K562 (cell line): ENCODE measurements around the gene ZFYVE28. TPM values are rescaled to one million over a fixed set of nuclear protein-coding genes. Genes with fewer than 3 reads are reported as not detected.

ENCODE experiments used
- C11orf30 ChIP-seq: fragments of 450-650 bp; IDR thresholded peaks from 2 replicates; pipeline ENCODE4 v1.6.1; 2016; ENCODE audit warnings: low read depth, mild to moderate bottlenecking
- DMBX1 ChIP-seq: fragments of 250-450 bp; sonication (Bioruptor Pico); IDR thresholded peaks from 2 replicates; pipeline ENCODE4 v1.8.0; 2022; ENCODE audit warnings: inconsistent platforms, mild to moderate bottlenecking, moderate library complexity, borderline replicate concordance
- JUN ChIP-seq, 2 experiments: sonication (generic) in 1 of 2; formaldehyde crosslinking in 1 of 2; IDR thresholded peaks; 2 replicates each; pipeline versions ENCODE4 v1.6.1 to v1.8.0; 2012 to 2022; ENCODE audit warnings: borderline replicate concordance in 2 of 2, mild to moderate bottlenecking in 2 of 2, improper control_type of control experiment in 1 of 2, low read depth in 1 of 2, low read length in 1 of 2, missing genetic modification reagents in 1 of 2
- LCOR ChIP-seq: sonication (generic); formaldehyde crosslinking; IDR thresholded peaks from 2 replicates; pipeline ENCODE4 v1.8.0; 2022; ENCODE audit warnings: mild to moderate bottlenecking, missing genetic modification reagents
- MBD2 ChIP-seq: sonication (generic); IDR thresholded peaks from 2 replicates; pipeline ENCODE4 v1.6.1; 2016; ENCODE audit warnings: low read depth, borderline replicate concordance
- MTA3 ChIP-seq: fragments of 450-650 bp; formaldehyde crosslinking; IDR thresholded peaks from 2 replicates; pipeline ENCODE4 v1.6.1; 2017; ENCODE audit warnings: mild to moderate bottlenecking, borderline replicate concordance
- NCOA6 ChIP-seq: fragments of 450-650 bp; IDR thresholded peaks from 2 replicates; pipeline ENCODE4 v1.6.1; 2017; ENCODE audit warnings: mild to moderate bottlenecking
- PHF21A ChIP-seq: fragments of 450-650 bp; IDR thresholded peaks from 2 replicates; pipeline ENCODE4 v1.6.1; 2017; ENCODE audit warnings: low read depth, borderline replicate concordance
- POLR2B ChIP-seq: fragments of 450-650 bp; IDR thresholded peaks from 2 replicates; pipeline ENCODE4 v1.6.1; 2018; ENCODE audit warnings: low read depth; ENCODE audit not compliant: partially characterized antibody
- RERE ChIP-seq: sonication (generic); formaldehyde crosslinking; IDR thresholded peaks from 2 replicates; pipeline ENCODE4 v1.8.0; 2023; ENCODE audit warnings: missing genetic modification reagents, mild to moderate bottlenecking, borderline replicate concordance
- SMAD3 ChIP-seq: fragments of 450-650 bp; formaldehyde crosslinking; conservative IDR thresholded peaks from 2 replicates; pipeline ENCODE4 v1.4.0; 2020; ENCODE audit warnings: mild to moderate bottlenecking
- SREBF2 ChIP-seq: sonication (generic); formaldehyde crosslinking; IDR thresholded peaks from 2 replicates; pipeline ENCODE4 v1.4.0; 2020; ENCODE audit warnings: mild to moderate bottlenecking, missing genetic modification reagents
- ZBTB12 ChIP-seq: fragments of 250-450 bp; sonication (Bioruptor Pico); IDR thresholded peaks from 2 replicates; pipeline ENCODE4 v1.4.0; 2020
- ZNF140 ChIP-seq: fragments of 250-450 bp; sonication (Bioruptor Pico); IDR thresholded peaks from 2 replicates; pipeline ENCODE4 v1.8.0; 2021; ENCODE audit warnings: moderate library complexity, mild to moderate bottlenecking, inconsistent platforms
- ZNF253 ChIP-seq: fragments of 250-450 bp; sonication (Bioruptor Pico); conservative IDR thresholded peaks from 2 replicates; pipeline ENCODE4 v1.6.1; 2021; ENCODE audit warnings: mild to moderate bottlenecking
- ZNF354B ChIP-seq: fragments of 250-450 bp; sonication (Bioruptor Pico); IDR thresholded peaks from 2 replicates; pipeline ENCODE4 v1.4.0; 2020
- ZNF41 ChIP-seq: fragments of 250-450 bp; sonication (Bioruptor Pico); conservative IDR thresholded peaks from 2 replicates; pipeline ENCODE4 v1.4.0; 2020; ENCODE audit warnings: mild to moderate bottlenecking
- ZNF584 ChIP-seq: fragments of 200-800 bp; sonication (Bioruptor generic); IDR thresholded peaks from 2 replicates; pipeline ENCODE4 v1.6.1; 2016; ENCODE audit warnings: low read depth, mild to moderate bottlenecking, missing genetic modification characterization, missing compliant biosample characterization
- ZSCAN29 ChIP-seq: fragments of 450-650 bp; IDR thresholded peaks from 2 replicates; pipeline ENCODE4 v1.6.1; 2017
- polyA plus RNA-seq, 8 experiments: library from polyadenylated mRNA; depleted of rRNA in 4 of 8; stranded (reverse) in 5 of 8; unstranded in 3 of 8; fragments of >200 nt; fragmentation: Nextera tagmentation in 2 of 8; fragmentation: Illumina TruSeq in 1 of 8; extraction: Ambion mirVana in 2 of 8; extraction: Trizol in 1 of 8; gene quantifications; 2 replicates each; pipeline versions ENCODE4 v1.2.1 to v1.2.3, GENCODE V29; 2011 to 2014; ENCODE audit warnings: inconsistent platforms in 1 of 8, missing spikeins in 1 of 8
- total RNA-seq, 7 experiments: library from RNA; depleted of rRNA in 6 of 7; stranded (reverse); fragments of >200 nt in 6 of 7; fragmentation: Illumina TruSeq in 2 of 7; extraction: Trizol in 2 of 7; gene quantifications; 2 replicates each; pipeline versions ENCODE4 v1.2.1 to v1.2.3, GENCODE V29; 2011 to 2021; ENCODE audit warnings: low replicate concordance in 1 of 7
- TF ChIP-seq, protein P1 (sequence below), 2 experiments: IDR thresholded peaks; 2 replicates each; pipeline ENCODE4 v1.6.1; 2012; ENCODE audit warnings: improper control_type of control experiment in 2 of 2, low read depth in 2 of 2, low read length in 2 of 2, borderline replicate concordance in 1 of 2

ZFYVE28 gene
- total and polyA plus RNA-seq, 9 of the 15 experiments (the other 6 are each of a cell fraction or from before 2014, with no cell fraction given), result 1.3 to 24.8 (median 8.9) TPM

DNA sequence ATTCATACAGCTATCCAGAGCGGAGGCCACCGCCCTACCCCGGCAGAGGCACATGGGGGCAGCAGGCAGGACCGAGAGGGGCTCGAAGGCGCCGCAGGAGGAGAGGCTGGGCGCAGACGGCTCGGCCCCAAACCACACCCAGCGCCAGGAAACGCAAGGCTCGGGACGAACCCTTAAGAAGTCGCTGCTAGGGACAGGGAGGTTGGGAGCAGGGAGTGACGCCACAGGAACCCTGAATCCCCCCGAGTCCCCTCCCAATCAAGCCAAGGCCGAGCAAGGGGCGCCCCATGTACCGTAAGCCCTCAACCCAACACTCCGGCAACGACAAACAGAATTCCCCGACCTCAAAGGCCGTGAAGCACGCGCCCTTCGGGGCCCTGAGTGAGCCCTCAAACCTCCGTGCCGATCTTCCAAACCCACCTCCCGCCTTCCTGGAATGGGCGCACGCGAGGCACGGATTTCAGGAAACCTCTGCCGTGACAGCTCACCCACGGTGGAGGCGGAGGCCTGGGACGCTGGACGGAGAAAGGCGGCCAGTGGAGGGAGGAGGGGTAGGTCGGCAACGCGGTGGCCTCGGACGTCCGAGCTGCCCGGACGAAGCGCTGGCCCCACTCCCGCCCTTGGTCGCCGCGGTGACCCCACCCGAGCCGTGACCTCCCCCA, 1.8 kb downstream of the ZFYVE28 start (continued):
- TF ChIP-seq NCOA6 (peak; percentile 81), C11orf30 (no peak), ZNF140 (CRISPR knock-in tag) (no peak), RERE (CRISPR knock-in tag) (no peak), PHF21A (no peak), ZBTB12 (CRISPR knock-in tag) (no peak), JUN (IDR thresholded peaks at IDR 0.05; ENCODE audit: borderline replicate concordance, low read depth, low read length) (0 out of 2 replicates have a peak, but pooled peaks have one; percentile 18), JUN (CRISPR knock-in tag; IDR thresholded peaks at IDR 0.05; ENCODE audit: borderline replicate concordance) (no peak), MTA3 (peak; percentile 23; the same call in 1 of the 2 replicates), DMBX1 (CRISPR knock-in tag) (peak; percentile 47; the same call in 1 of the 2 replicates), ZSCAN29 (no peak), LCOR (CRISPR knock-in tag) (no peak), MBD2 (no peak), SMAD3 (no peak), ZNF41 (CRISPR knock-in tag) (no peak), ZNF354B (CRISPR knock-in tag) (no peak), ZNF584 (CRISPR knock-in tag) (no peak), POLR2B (no peak), SREBF2 (CRISPR knock-in tag) (no peak), ZNF253 (CRISPR knock-in tag) (no peak)
- TF ChIP-seq, protein P1, sequence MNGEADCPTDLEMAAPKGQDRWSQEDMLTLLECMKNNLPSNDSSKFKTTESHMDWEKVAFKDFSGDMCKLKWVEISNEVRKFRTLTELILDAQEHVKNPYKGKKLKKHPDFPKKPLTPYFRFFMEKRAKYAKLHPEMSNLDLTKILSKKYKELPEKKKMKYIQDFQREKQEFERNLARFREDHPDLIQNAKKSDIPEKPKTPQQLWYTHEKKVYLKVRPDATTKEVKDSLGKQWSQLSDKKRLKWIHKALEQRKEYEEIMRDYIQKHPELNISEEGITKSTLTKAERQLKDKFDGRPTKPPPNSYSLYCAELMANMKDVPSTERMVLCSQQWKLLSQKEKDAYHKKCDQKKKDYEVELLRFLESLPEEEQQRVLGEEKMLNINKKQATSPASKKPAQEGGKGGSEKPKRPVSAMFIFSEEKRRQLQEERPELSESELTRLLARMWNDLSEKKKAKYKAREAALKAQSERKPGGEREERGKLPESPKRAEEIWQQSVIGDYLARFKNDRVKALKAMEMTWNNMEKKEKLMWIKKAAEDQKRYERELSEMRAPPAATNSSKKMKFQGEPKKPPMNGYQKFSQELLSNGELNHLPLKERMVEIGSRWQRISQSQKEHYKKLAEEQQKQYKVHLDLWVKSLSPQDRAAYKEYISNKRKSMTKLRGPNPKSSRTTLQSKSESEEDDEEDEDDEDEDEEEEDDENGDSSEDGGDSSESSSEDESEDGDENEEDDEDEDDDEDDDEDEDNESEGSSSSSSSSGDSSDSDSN (IDR thresholded peaks at IDR 0.05; ENCODE audit: borderline replicate concordance in 1 of 2, low read depth in 2 of 2, low read length in 2 of 2), result peak; percentile 48 to 92; a peak in 2 of 4 replicates
